RWPE2 (cell line): ENCODE measurements around the gene PRKRIP1.
A peak's percentile ranks its signal among the peaks of the same experiment; 100 is the strongest.

Source experiments
- ATAC-seq: fragments of 200-7000 bp; cut with Tn5 transposase; 3 replicates; pipeline ENCODE4 v1.9.1; 2021; ENCODE audit warnings: low read depth
- DNase-seq: peaks from one replicate; pipeline ENCODE4 v3.0.0-alpha.2; 2020; ENCODE audit warnings: low spot score
- H3K27ac ChIP-seq: fragments of 450-650 bp; 2 replicates; pipeline ENCODE4 v1.5.1; 2017; ENCODE audit warnings: mild to moderate bottlenecking; ENCODE audit not compliant: poor library complexity, severe bottlenecking
- H3K27me3 ChIP-seq: fragments of 250-450 bp; sonication (Bioruptor Pico); 2 replicates; pipeline ENCODE4 v1.5.1; 2021; ENCODE audit warnings: mild to moderate bottlenecking, moderate library complexity; ENCODE audit not compliant: insufficient read depth, poor library complexity, severe bottlenecking
- H3K36me3 ChIP-seq: fragments of 250-450 bp; sonication (Bioruptor Pico); 2 replicates; pipeline ENCODE4 v1.5.1; 2020; ENCODE audit warnings: low read depth, mild to moderate bottlenecking, moderate library complexity
- H3K4me1 ChIP-seq: fragments of 250-450 bp; sonication (Bioruptor Pico); 2 replicates; pipeline ENCODE4 v1.5.1; 2021; ENCODE audit warnings: mild to moderate bottlenecking, moderate library complexity; ENCODE audit not compliant: insufficient read depth, poor library complexity, severe bottlenecking
- H3K4me3 ChIP-seq: fragments of 250-450 bp; sonication (Bioruptor Pico); 2 replicates; pipeline ENCODE4 v1.5.1; 2021; ENCODE audit warnings: mild to moderate bottlenecking, moderate library complexity; ENCODE audit not compliant: severe bottlenecking
- H3K9me3 ChIP-seq: fragments of 250-450 bp; sonication (Bioruptor Pico); 2 replicates; pipeline ENCODE4 v1.5.1; 2021; ENCODE audit warnings: mild to moderate bottlenecking, moderate library complexity; ENCODE audit not compliant: severe bottlenecking
- CTCF ChIP-seq: fragments of 450-650 bp; IDR thresholded peaks from one replicate; pipeline ENCODE4 v1.5.1; 2017; ENCODE audit warnings: mild to moderate bottlenecking, moderate library complexity; ENCODE audit not compliant: poor library complexity, severe bottlenecking

Gene PRKRIP1

DNA sequence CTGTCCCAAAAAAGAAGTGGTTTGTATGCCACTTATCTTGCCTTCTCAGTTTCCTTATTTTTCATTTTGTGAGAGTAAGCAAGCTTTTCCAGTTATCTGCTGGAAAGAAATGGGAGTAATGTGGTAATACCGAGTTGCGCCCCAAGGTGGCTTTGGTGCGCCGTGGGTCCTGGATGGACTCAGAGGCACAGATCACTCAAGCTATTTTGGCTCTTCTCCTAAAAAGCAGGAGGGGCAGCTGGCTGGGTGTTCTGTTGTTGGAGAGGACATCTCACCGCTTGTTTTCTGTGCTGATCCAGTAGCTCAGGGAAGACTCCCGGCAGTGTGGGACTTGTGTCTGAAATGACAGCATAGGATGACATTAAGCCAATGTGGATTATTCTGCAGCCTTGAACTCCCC is 16.4 kb downstream of the PRKRIP1 start:
- H3K27ac ChIP-seq: no peak overlapping the region
- no peaks in the 10 kb centered on the region for H3K9me3 ChIP-seq
- H3K36me3 ChIP-seq: peaks cover 62% of the 10 kb centered on the region
- peak; percentile 48 for TF ChIP-seq CTCF
- ATAC-seq (peak; percentile 59; the same call in 2 of the 3 replicates), DNase-seq (no peak)
- no peaks in the 10 kb centered on the region for H3K27me3 ChIP-seq
- no peaks in the 10 kb centered on the region for H3K4me1 ChIP-seq
- no peak overlapping the region for H3K4me3 ChIP-seq

GRCh38 chr7:102413091-102413490 is 16.9 kb downstream of the PRKRIP1 start:
- Histone ChIP-seq H3K9me3 (no peaks in the 10 kb centered on the region), H3K4me1 (no peaks in the 10 kb centered on the region), H3K36me3 (peaks cover 56% of the 10 kb centered on the region), H3K27me3 (no peaks in the 10 kb centered on the region), H3K4me3 (no peak overlapping the region), H3K27ac (no peak overlapping the region)
- TF ChIP-seq CTCF: no peak
- DNase-seq: no peak
- no peak for ATAC-seq

DNA sequence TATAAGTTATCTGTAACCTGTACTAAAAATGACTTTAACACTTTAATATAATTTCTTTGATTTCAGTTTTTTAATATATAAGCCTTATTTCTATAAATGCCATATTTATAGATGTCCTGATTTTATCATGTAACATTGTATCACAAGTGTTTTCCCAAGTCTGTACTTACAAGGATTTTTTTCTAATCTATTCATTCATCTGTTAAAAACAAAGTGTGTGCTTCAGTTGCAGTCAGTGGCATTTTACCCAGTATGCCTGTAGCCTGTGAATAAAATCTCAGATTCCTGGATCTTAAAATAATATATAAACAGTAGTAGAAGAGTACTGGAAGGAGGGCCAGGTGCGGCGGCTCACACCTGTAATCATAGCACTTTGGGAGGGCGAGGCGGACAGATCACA is 17.4 kb downstream of the PRKRIP1 start:
- TF ChIP-seq CTCF: no peak
- Histone ChIP-seq H3K4me3 (no peak overlapping the region), H3K9me3 (no peaks in the 10 kb centered on the region), H3K36me3 (peaks cover 54% of the 10 kb centered on the region), H3K27me3 (no peaks in the 10 kb centered on the region), H3K4me1 (no peaks in the 10 kb centered on the region), H3K27ac (no peak overlapping the region)
- DNase-seq: no peak
- ATAC-seq: no peak

DNA sequence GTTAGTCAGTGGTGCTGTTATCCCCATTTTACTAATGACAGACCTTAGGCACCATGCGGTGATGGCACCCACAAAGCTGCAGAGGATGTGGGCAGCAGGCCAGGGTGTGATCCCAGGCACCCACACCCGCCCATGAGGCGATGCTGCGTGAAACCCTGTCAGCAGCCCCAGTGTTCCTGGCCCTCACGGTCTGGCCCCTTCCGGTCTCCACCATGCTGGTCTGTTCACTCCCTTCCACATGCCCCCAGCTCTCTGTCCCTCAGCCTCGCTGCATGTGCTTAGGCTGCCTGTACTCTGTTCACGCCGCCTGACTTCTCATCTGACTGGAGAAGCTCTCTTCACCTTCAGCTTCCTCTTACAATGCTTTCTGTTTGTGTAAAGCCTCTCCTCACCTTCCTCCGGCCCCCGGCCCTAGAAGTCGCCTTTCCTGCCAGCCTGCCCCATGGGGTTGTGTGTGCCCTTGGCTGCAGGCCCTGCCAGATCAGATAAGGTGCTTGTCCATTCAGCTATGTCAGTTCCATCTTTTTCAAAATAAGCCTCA is 19.6 kb downstream of the PRKRIP1 start:
- DNase-seq (no peak), ATAC-seq (no peak)
- H3K36me3 ChIP-seq: peaks cover 44% of the 10 kb centered on the region
- H3K4me3 ChIP-seq: no peak overlapping the region
- no peaks in the 10 kb centered on the region for H3K9me3 ChIP-seq
- no peak overlapping the region for H3K27ac ChIP-seq
- no peaks in the 10 kb centered on the region for H3K27me3 ChIP-seq
- no peaks in the 10 kb centered on the region for H3K4me1 ChIP-seq
- TF ChIP-seq CTCF: no peak

GRCh38 chr7:102416406-102416805 is 20.2 kb downstream of the PRKRIP1 start:
- TF ChIP-seq CTCF: no peak
- Histone ChIP-seq H3K27me3 (no peaks in the 10 kb centered on the region), H3K36me3 (peaks cover 44% of the 10 kb centered on the region), H3K9me3 (no peaks in the 10 kb centered on the region), H3K4me3 (no peak overlapping the region), H3K27ac (no peak overlapping the region), H3K4me1 (no peaks in the 10 kb centered on the region)
- DNase-seq: no peak
- ATAC-seq: no peak
